Vagina (tissue), 2 donors: ENCODE results near the gene PMFBP1. TPM values are rescaled to one million over a fixed set of nuclear protein-coding genes. Genes with fewer than 3 reads are reported as not detected.

Source experiments
- DNase-seq, 2 donors: peaks; one replicate each; pipeline ENCODE4 v3.0.0-alpha.2; 2017; ENCODE audit errors: extremely low spot score in 2 of 2
- H3K27ac ChIP-seq: fragments of 200-600 bp; sonication (generic); one replicate; pipeline ENCODE4 v1.5.1; 2019
- H3K27me3 ChIP-seq: fragments of 200-600 bp; sonication (generic); one replicate; pipeline ENCODE4 v1.5.1; 2019
- H3K36me3 ChIP-seq, 2 donors: fragments of 200-600 bp; sonication (generic); one replicate each; pipeline ENCODE4 v1.5.1; 2017 to 2019
- H3K4me1 ChIP-seq: fragments of 200-600 bp; sonication (generic); one replicate; pipeline ENCODE4 v1.5.1; 2019
- H3K4me3 ChIP-seq, 2 donors: fragments of 200-600 bp; sonication (generic); 1 replicate in 1 of 2; 2 replicates in 1 of 2; pipeline ENCODE4 v1.5.1; 2016 to 2019
- H3K9me3 ChIP-seq: fragments of 200-600 bp; sonication (generic); one replicate; pipeline ENCODE4 v1.5.1; 2019
- CTCF ChIP-seq, 3 experiments: fragments of 450-650 bp in 2 of 3; fragments of 200-600 bp in 1 of 3; sonication (generic) in 1 of 3; IDR thresholded peaks; one replicate each; pipeline ENCODE4 v1.5.1; 2017 to 2019; ENCODE audit warnings: antibody characterized with exemption in 3 of 3, mild to moderate bottlenecking in 2 of 3, moderate library complexity in 2 of 3
- POLR2A ChIP-seq, 2 donors: fragments of 450-650 bp; IDR thresholded peaks; one replicate each; pipeline ENCODE4 v1.6.1; 2017; ENCODE audit warnings: antibody characterized with exemption in 2 of 2, mild to moderate bottlenecking in 2 of 2, moderate library complexity in 2 of 2
- POLR2AphosphoS5 ChIP-seq, 2 donors: sonication (generic); formaldehyde crosslinking; IDR thresholded peaks; one replicate each; pipeline ENCODE4 v1.9.0; 2017; ENCODE audit warnings: antibody characterized with exemption in 2 of 2, mild to moderate bottlenecking in 2 of 2, low read depth in 1 of 2; ENCODE audit not compliant: insufficient read depth in 1 of 2
- intact Hi-C: fragments of 100-400 bp; cut with DNase I; formaldehyde crosslinking; loops from one replicate; pipeline ENCODE4 v1.15.1; 2023
- total RNA-seq: library from RNA; depleted of rRNA; stranded (reverse); fragments of >200 nt; gene quantifications from one replicate; pipeline ENCODE4 v1.2.3, GENCODE V29; 2016

Gene PMFBP1
- total RNA-seq, 1 donor from 2014 or later, result not detected

DNA sequence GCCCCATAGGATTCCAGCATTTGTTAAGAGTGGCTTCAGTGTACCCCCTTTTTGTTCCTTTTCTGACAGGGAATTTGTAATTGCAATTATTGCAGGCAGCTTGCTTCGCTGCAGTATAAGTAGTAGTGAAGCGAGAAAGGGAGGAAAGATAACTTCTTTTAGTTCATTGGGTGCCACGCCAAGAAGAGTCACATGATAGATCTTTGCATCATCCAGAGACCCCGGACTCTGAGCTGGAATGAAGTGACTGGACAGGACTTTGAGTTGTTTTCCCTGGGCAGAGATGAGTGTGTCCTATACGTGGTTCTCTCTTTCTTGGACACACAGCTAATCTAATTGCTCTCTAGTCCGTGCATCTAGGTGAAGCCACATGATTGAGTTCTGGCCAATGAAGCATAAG lies 44.8 kb upstream of the PMFBP1 start:
- no peaks in the 10 kb centered on the region for H3K4me1 ChIP-seq
- no peak for TF ChIP-seq POLR2AphosphoS5 (IDR thresholded peaks at IDR 0.05; ENCODE audit: insufficient read depth in 1 of 2, low read depth in 1 of 2)
- no peak for TF ChIP-seq CTCF (IDR thresholded peaks at IDR 0.05)
- TF ChIP-seq POLR2A (IDR thresholded peaks at IDR 0.05), result no peak
- H3K27ac ChIP-seq, result no peak overlapping the region
- intact Hi-C loops, result no loop called here
- no peaks in the 10 kb centered on the region for H3K27me3 ChIP-seq
- H3K36me3 ChIP-seq, result no peaks in the 10 kb centered on the region
- H3K9me3 ChIP-seq, result no peaks in the 10 kb centered on the region
- no peak for DNase-seq
- H3K4me3 ChIP-seq, result no peak overlapping the region

- Histone ChIP-seq H3K27ac (no peak overlapping the region), H3K36me3 (no peaks in the 10 kb centered on the region), H3K27me3 (no peaks in the 10 kb centered on the region), H3K4me3 (no peak overlapping the region), H3K9me3 (no peaks in the 10 kb centered on the region), H3K4me1 (no peaks in the 10 kb centered on the region)
- DNase-seq, result no peak
- TF ChIP-seq POLR2AphosphoS5 (IDR thresholded peaks at IDR 0.05; ENCODE audit: insufficient read depth in 1 of 2, low read depth in 1 of 2) (no peak), POLR2A (IDR thresholded peaks at IDR 0.05) (no peak), CTCF (IDR thresholded peaks at IDR 0.05) (no peak)
- intact Hi-C loops, result no loop called here
Observed at GRCh38 chr16:72214821-72215220, 42.9 kb upstream of the PMFBP1 start.

DNA sequence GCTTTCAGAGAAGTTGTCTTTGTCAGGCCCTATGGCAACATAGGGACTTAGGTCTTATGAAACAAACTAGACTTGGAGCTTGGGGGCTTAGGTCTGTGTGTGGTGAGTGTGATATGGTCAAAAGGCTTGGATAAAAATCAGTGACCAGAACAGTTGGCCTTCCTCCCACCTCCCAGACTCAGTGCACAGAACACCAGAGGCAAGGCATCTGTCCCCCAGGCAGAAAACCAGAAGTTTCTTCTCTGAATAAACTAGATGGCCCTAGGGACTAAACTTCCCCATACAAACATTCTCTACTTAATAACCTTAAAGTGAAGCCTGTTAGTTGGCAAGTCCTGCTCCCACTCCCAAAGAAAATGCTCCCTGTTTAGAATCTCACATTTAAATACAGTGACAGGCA lies 39.2 kb upstream of the PMFBP1 start:
- no peak for DNase-seq
- H3K27ac ChIP-seq, result no peak overlapping the region
- no peaks in the 10 kb centered on the region for H3K27me3 ChIP-seq
- H3K36me3 ChIP-seq, result no peaks in the 10 kb centered on the region
- H3K4me1 ChIP-seq, result no peaks in the 10 kb centered on the region
- intact Hi-C loops, result no loop called here
- H3K9me3 ChIP-seq, result no peaks in the 10 kb centered on the region
- TF ChIP-seq POLR2A (IDR thresholded peaks at IDR 0.05) (no peak), CTCF (IDR thresholded peaks at IDR 0.05) (no peak), POLR2AphosphoS5 (IDR thresholded peaks at IDR 0.05; ENCODE audit: insufficient read depth in 1 of 2, low read depth in 1 of 2) (no peak)
- H3K4me3 ChIP-seq, result no peak overlapping the region

- H3K36me3 ChIP-seq, result no peaks in the 10 kb centered on the region
- TF ChIP-seq CTCF (IDR thresholded peaks at IDR 0.05) (no peak), POLR2A (IDR thresholded peaks at IDR 0.05) (no peak), POLR2AphosphoS5 (IDR thresholded peaks at IDR 0.05; ENCODE audit: insufficient read depth in 1 of 2, low read depth in 1 of 2) (no peak)
- H3K27me3 ChIP-seq, result no peaks in the 10 kb centered on the region
- H3K4me3 ChIP-seq, result no peak overlapping the region
- no peaks in the 10 kb centered on the region for H3K4me1 ChIP-seq
- no peaks in the 10 kb centered on the region for H3K9me3 ChIP-seq
- no peak overlapping the region for H3K27ac ChIP-seq
- intact Hi-C loops, result no loop called here
- DNase-seq, result no peak
Observed at GRCh38 chr16:72210555-72210954, 38.6 kb upstream of the PMFBP1 start.

DNA sequence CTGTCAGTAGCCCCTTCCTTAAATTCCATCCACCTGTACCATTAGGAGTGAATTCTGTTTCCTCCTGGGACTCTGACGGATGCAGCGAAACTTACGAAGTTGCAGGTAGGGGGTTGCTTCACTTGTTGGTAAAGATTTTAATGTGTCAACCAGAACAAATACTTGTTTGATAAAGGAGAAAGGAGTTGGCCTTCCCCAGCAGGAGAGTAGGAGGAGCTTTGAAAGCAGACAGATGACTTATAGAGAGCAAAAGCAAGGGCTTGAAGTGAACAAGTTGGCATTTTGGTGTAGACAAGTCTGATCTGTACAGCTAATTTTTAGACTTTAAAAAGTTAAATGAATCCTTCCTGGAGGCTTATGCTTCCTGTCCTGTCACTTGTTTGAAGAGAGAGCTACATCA lies 38.1 kb upstream of the PMFBP1 start:
- H3K27me3 ChIP-seq, result no peaks in the 10 kb centered on the region
- no peak for TF ChIP-seq POLR2A (IDR thresholded peaks at IDR 0.05)
- no peak for TF ChIP-seq POLR2AphosphoS5 (IDR thresholded peaks at IDR 0.05; ENCODE audit: insufficient read depth in 1 of 2, low read depth in 1 of 2)
- TF ChIP-seq CTCF (IDR thresholded peaks at IDR 0.05), result no peak
- H3K4me1 ChIP-seq, result no peaks in the 10 kb centered on the region
- H3K27ac ChIP-seq, result no peak overlapping the region
- DNase-seq, result no peak
- H3K36me3 ChIP-seq, result no peaks in the 10 kb centered on the region
- intact Hi-C loops, result no loop called here
- no peak overlapping the region for H3K4me3 ChIP-seq
- no peaks in the 10 kb centered on the region for H3K9me3 ChIP-seq
